Vagina (tissue), 2 donors: ENCODE results near the gene TTLL11. TPM values are rescaled to one million over a fixed set of nuclear protein-coding genes. Genes with fewer than 3 reads are reported as not detected.

Source experiments
- DNase-seq, 2 donors: peaks; one replicate each; pipeline ENCODE4 v3.0.0-alpha.2; 2017; ENCODE audit errors: extremely low spot score in 2 of 2
- H3K27ac ChIP-seq: fragments of 200-600 bp; sonication (generic); one replicate; pipeline ENCODE4 v1.5.1; 2019
- H3K27me3 ChIP-seq: fragments of 200-600 bp; sonication (generic); one replicate; pipeline ENCODE4 v1.5.1; 2019
- H3K36me3 ChIP-seq, 2 donors: fragments of 200-600 bp; sonication (generic); one replicate each; pipeline ENCODE4 v1.5.1; 2017 to 2019
- H3K4me1 ChIP-seq: fragments of 200-600 bp; sonication (generic); one replicate; pipeline ENCODE4 v1.5.1; 2019
- H3K4me3 ChIP-seq, 2 donors: fragments of 200-600 bp; sonication (generic); 1 replicate in 1 of 2; 2 replicates in 1 of 2; pipeline ENCODE4 v1.5.1; 2016 to 2019
- H3K9me3 ChIP-seq: fragments of 200-600 bp; sonication (generic); one replicate; pipeline ENCODE4 v1.5.1; 2019
- CTCF ChIP-seq, 3 experiments: fragments of 450-650 bp in 2 of 3; fragments of 200-600 bp in 1 of 3; sonication (generic) in 1 of 3; IDR thresholded peaks; one replicate each; pipeline ENCODE4 v1.5.1; 2017 to 2019; ENCODE audit warnings: antibody characterized with exemption in 3 of 3, mild to moderate bottlenecking in 2 of 3, moderate library complexity in 2 of 3
- POLR2A ChIP-seq, 2 donors: fragments of 450-650 bp; IDR thresholded peaks; one replicate each; pipeline ENCODE4 v1.6.1; 2017; ENCODE audit warnings: antibody characterized with exemption in 2 of 2, mild to moderate bottlenecking in 2 of 2, moderate library complexity in 2 of 2
- POLR2AphosphoS5 ChIP-seq, 2 donors: sonication (generic); formaldehyde crosslinking; IDR thresholded peaks; one replicate each; pipeline ENCODE4 v1.9.0; 2017; ENCODE audit warnings: antibody characterized with exemption in 2 of 2, mild to moderate bottlenecking in 2 of 2, low read depth in 1 of 2; ENCODE audit not compliant: insufficient read depth in 1 of 2
- intact Hi-C: fragments of 100-400 bp; cut with DNase I; formaldehyde crosslinking; loops from one replicate; pipeline ENCODE4 v1.15.1; 2023
- total RNA-seq: library from RNA; depleted of rRNA; stranded (reverse); fragments of >200 nt; gene quantifications from one replicate; pipeline ENCODE4 v1.2.3, GENCODE V29; 2016

The TTLL11 gene
- total RNA-seq, 1 donor from 2014 or later: 11.0 TPM

DNA sequence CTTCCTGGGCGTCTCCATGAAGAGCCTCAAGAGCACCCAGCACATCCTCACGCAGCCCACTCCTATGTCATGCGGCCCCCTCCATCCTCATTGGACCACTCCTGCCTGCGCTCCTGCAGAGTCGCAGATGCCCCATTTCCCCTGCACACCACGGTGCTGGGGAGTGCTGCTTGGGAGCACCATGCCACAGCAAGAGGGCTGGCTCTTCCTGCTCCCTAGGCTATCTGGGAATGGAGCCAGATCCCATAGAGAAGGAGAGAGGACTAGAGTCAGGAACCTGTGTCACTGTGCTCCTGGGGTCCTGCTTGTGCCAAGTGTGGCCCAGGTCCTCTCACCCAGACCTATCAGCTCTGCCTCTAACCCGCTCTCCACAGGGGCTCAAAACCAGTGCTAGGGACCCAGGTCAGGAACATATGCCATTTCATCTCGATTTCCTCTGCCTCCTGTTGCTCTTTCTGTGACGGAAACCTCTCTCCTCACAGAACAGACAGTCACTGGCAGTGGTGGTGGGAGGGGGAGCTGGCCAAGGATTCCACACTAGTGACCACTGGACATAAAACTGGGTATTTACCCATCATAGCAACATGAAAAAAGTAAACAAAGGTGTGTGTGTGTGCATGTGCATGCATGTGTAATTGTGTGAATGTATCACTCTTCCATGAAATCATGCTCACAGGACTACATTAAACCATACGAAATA lies 178.4 kb downstream of the TTLL11 start:
- intact Hi-C loops: no loop called here
- H3K27ac ChIP-seq: no peak overlapping the region
- no peaks in the 10 kb centered on the region for H3K4me1 ChIP-seq
- no peaks in the 10 kb centered on the region for H3K36me3 ChIP-seq
- no peaks in the 10 kb centered on the region for H3K27me3 ChIP-seq
- TF ChIP-seq POLR2AphosphoS5 (IDR thresholded peaks at IDR 0.05; ENCODE audit: insufficient read depth in 1 of 2, low read depth in 1 of 2) (no peak), CTCF (IDR thresholded peaks at IDR 0.05) (no peak), POLR2A (IDR thresholded peaks at IDR 0.05) (no peak)
- H3K4me3 ChIP-seq: no peak overlapping the region
- DNase-seq: no peak
- no peaks in the 10 kb centered on the region for H3K9me3 ChIP-seq

DNA sequence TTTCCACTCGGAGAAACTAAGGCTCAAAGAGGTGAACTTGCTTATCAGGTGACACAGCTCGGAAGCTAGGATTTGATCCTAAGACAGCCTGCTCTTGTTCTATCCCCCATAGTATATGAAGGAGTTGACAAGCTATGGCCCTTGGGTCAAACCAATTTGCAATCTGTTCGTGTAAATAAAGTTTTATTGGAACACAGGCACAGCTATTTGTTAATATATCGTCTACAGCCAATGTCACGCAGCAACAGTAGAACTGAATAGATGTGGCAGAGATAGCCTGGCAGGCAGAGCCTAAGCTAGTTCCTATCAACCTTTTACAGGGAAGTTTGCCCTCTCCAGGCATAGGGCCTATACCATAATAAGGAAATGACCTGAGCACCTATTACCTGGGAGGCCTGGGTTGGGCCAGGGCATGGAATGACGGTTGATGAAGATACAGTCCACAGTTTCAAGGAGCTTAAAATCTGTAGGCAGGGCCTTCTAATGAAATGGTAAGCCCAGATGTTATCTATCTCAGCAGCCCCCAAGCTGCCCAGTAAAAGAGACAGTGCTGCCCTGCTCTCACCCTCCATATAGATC lies 179.0 kb downstream of the TTLL11 start:
- H3K27ac ChIP-seq: no peak overlapping the region
- no peak for DNase-seq
- no peaks in the 10 kb centered on the region for H3K36me3 ChIP-seq
- no peak overlapping the region for H3K4me3 ChIP-seq
- intact Hi-C loops: no loop called here
- no peaks in the 10 kb centered on the region for H3K9me3 ChIP-seq
- H3K4me1 ChIP-seq: no peaks in the 10 kb centered on the region
- TF ChIP-seq CTCF (IDR thresholded peaks at IDR 0.05) (no peak), POLR2A (IDR thresholded peaks at IDR 0.05) (no peak)
- no peaks in the 10 kb centered on the region for H3K27me3 ChIP-seq

GRCh38 chr9:121912812-121913627 lies 180.1 kb downstream of the TTLL11 start:
- H3K4me1 ChIP-seq: no peaks in the 10 kb centered on the region
- H3K27me3 ChIP-seq: no peaks in the 10 kb centered on the region
- H3K9me3 ChIP-seq: no peaks in the 10 kb centered on the region
- TF ChIP-seq POLR2AphosphoS5 (IDR thresholded peaks at IDR 0.05; ENCODE audit: insufficient read depth in 1 of 2, low read depth in 1 of 2) (no peak), CTCF (IDR thresholded peaks at IDR 0.05) (no peak), POLR2A (IDR thresholded peaks at IDR 0.05) (no peak)
- DNase-seq: no peak
- no peaks in the 10 kb centered on the region for H3K36me3 ChIP-seq
- intact Hi-C loops: no loop called here
- no peak overlapping the region for H3K27ac ChIP-seq
- H3K4me3 ChIP-seq: no peak overlapping the region

DNA sequence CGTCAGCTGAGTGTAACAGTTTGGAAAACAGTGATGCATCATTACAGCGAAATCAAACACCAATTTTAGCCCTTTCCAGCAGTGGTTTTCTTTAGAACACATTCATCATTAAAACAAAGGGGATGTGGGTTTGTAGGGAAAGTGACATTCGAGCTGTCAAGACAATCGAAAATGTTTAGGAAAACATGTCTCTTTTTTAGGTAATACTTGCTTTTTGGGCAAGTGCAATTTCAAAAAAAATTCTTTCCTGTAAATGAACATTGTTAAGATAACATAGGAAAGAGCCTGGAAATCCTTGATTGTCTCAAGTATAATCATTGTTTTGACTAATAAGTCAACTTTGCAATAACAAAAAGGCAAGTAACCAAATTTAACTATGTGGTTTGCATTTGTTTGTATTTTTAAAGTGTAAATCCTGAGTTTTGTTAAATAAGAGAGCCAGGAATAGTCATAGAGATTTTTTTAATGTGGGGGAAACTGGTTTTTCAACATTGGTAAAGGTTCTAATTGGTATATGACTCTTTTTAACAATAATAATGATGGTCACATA lies 182.5 kb downstream of the TTLL11 start:
- no peak for DNase-seq
- Histone ChIP-seq H3K9me3 (no peaks in the 10 kb centered on the region), H3K4me1 (no peaks in the 10 kb centered on the region), H3K36me3 (no peaks in the 10 kb centered on the region), H3K4me3 (no peak overlapping the region), H3K27me3 (no peaks in the 10 kb centered on the region), H3K27ac (no peak overlapping the region)
- intact Hi-C loops: no loop called here
- no peak for TF ChIP-seq CTCF (IDR thresholded peaks at IDR 0.05)
- TF ChIP-seq POLR2A (IDR thresholded peaks at IDR 0.05): no peak
- TF ChIP-seq POLR2AphosphoS5 (IDR thresholded peaks at IDR 0.05; ENCODE audit: insufficient read depth in 1 of 2, low read depth in 1 of 2): no peak
